Adipose tissue (tissue), 3 donors: ENCODE measurements around the gene TSSK3. TPM values are rescaled to one million over a fixed set of nuclear protein-coding genes. Genes with fewer than 3 reads are reported as not detected.

Experiments
- polyA plus RNA-seq, 3 donors: library from polyadenylated mRNA; stranded (reverse); fragments of 200-250 nt; gene quantifications; one replicate each; pipeline ENCODE4 v1.2.3, GENCODE V29; 2013
- donor health status: healthy with polysubstance abuse.
- donor health status: Bipolar disorder and iron deficiency.
- donor health status: healthy.

Gene TSSK3
- polyA plus RNA-seq, 3 donors: 0.22 to 0.66 (median 0.34) TPM

Other genes with a start within 250 kb of the TSSK3 start
- 10 to 100 TPM; 13.2 to 26.7 (median 21.7) TPM for gene TXLNA, start 182.9 kb upstream of the TSSK3 start, polyA plus RNA-seq
- gene CCDC28B, start 161.9 kb upstream of the TSSK3 start, polyA plus RNA-seq: 10 to 100 TPM in 1 of 3 donors, 1 to 10 TPM in 2; 3.5 to 15.9 (median 4.1) TPM
- 1 to 10 TPM in 1 of 3 donors, under 1 TPM in 2; 0.56 to 1.5 (median 0.79) TPM for gene IQCC, start 156.9 kb upstream of the TSSK3 start, polyA plus RNA-seq
- not detected for gene DCDC2B, start 153.4 kb upstream of the TSSK3 start, polyA plus RNA-seq
- 10 to 100 TPM in 2 of 3 donors, 1 to 10 TPM in 1; 6.9 to 14.7 (median 10.7) TPM for gene TMEM234, start 140.2 kb upstream of the TSSK3 start, polyA plus RNA-seq
- 100 to 1,000 TPM; 123 to 219 (median 202) TPM for gene EIF3I, start 140.1 kb upstream of the TSSK3 start, polyA plus RNA-seq
- 10 to 100 TPM in 2 of 3 donors, 1 to 10 TPM in 1; 3.1 to 23.5 (median 12.3) TPM for gene FAM167B, start 115.3 kb upstream of the TSSK3 start, polyA plus RNA-seq
- gene LCK, start 111.3 kb upstream of the TSSK3 start, polyA plus RNA-seq: 1 to 10 TPM; 1.0 to 3.3 (median 1.8) TPM
- gene HDAC1, start 70.5 kb upstream of the TSSK3 start, polyA plus RNA-seq: 10 to 100 TPM; 35.3 to 43.9 (median 42.1) TPM
- gene MARCKSL1, start 26.3 kb upstream of the TSSK3 start, polyA plus RNA-seq: 100 to 1,000 TPM in 1 of 3 donors, 10 to 100 TPM in 2; 14.5 to 197 (median 49.5) TPM
- 1 to 10 TPM; 4.3 to 5.2 (median 4.8) TPM for gene FAM229A, start 54 bp upstream of the TSSK3 start, polyA plus RNA-seq
- gene BSDC1, start 31.9 kb downstream of the TSSK3 start, polyA plus RNA-seq: 10 to 100 TPM; 38.7 to 43.1 (median 43.0) TPM
- under 1 TPM in 2 of 3 donors, not detected in 1; under 0.01 to 0.01 TPM for gene ZBTB8B, start 102.5 kb downstream of the TSSK3 start, polyA plus RNA-seq
- 1 to 10 TPM; 1.9 to 2.2 (median 2.1) TPM for gene ZBTB8A, start 176.9 kb downstream of the TSSK3 start, polyA plus RNA-seq